Progenitor cell of endocrine pancreas (in vitro differentiated cells): ENCODE results near the gene SLC7A7. TPM values are rescaled to one million over a fixed set of nuclear protein-coding genes. Genes with fewer than 3 reads are reported as not detected.

Experiments
- DNase-seq: peaks from one replicate; pipeline ENCODE4 v3.0.0; 2021; ENCODE audit warnings: low spot score; ENCODE audit not compliant: unreplicated experiment
- H3K27ac Mint-ChIP-seq: 2 replicates; pipeline ENCODE4 v1.8.0; 2021; ENCODE audit warnings: mild to moderate bottlenecking, moderate library complexity, mixed read lengths
- H3K27me3 Mint-ChIP-seq: 2 replicates; pipeline ENCODE4 v1.8.0; 2021; ENCODE audit warnings: mixed read lengths
- H3K36me3 Mint-ChIP-seq: 2 replicates; pipeline ENCODE4 v1.8.0; 2022; ENCODE audit warnings: mixed read lengths; ENCODE audit not compliant: insufficient read depth
- H3K4me1 Mint-ChIP-seq: 2 replicates; pipeline ENCODE4 v1.8.0; 2021; ENCODE audit warnings: low read depth, mixed read lengths
- H3K4me3 Mint-ChIP-seq: 2 replicates; pipeline ENCODE4 v1.8.0; 2021; ENCODE audit warnings: low read depth, mild to moderate bottlenecking, moderate library complexity, mixed read lengths
- H3K9me3 Mint-ChIP-seq: 2 replicates; pipeline ENCODE4 v1.8.0; 2021; ENCODE audit warnings: low read depth, mixed read lengths
- CTCF ChIP-seq: fragments of 200-600 bp; sonication (generic); IDR thresholded peaks from one replicate; pipeline ENCODE4 v1.5.0; 2021; ENCODE audit warnings: antibody characterized with exemption, mild to moderate bottlenecking; ENCODE audit not compliant: unreplicated experiment
- total RNA-seq: library from RNA; stranded (reverse); gene quantifications from 2 replicates; pipeline ENCODE4 v1.2.1, GENCODE V29; 2021

SLC7A7 gene
- total RNA-seq, 1 donor from 2014 or later, result 6.7 TPM

DNA sequence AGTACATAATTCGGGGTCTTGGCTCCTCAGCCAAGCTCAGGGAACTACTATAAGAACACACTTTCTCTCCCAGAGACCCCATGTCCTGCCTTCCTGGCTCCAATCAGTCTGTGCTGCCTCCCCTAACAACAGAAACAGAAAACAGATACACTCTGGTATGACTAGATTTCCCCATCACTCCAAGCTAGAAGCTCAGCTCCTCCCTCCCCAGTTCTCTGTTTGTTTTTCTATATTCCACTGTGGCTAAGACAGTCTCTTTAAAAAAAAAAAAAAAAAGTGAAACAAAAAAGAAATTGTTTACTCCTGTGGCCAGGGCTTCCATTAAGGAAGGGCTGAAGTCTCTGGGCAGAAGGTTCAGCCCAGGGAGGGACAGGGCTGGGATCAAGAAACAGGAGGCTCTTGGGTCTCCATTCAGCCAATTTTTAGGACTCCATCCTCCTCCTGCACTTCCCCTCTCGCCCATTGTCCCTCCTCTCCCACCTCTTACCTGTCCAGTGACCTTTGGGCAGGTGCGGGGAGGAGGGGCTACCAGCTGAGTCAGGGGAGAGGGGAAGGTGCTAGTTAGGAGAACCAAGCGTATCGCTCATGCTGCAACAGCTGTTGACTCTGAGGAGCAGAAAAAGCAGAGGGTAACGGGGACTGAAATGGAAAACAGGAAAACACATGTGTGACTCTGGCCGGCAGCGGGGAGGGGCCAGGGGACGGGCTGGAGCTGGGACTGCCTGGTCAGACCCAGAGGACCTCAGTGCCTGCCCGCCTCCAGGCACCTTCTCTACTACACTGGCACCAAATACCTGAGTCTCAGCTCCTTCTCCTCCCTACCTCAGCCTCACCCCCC is 4.1 kb upstream of the SLC7A7 start:
- no peaks in the 10 kb centered on the region for H3K9me3 Mint-ChIP-seq
- no peak for TF ChIP-seq CTCF
- H3K27me3 Mint-ChIP-seq, result no peaks in the 10 kb centered on the region
- H3K4me3 Mint-ChIP-seq, result peak overlapping the region; percentile 54
- no peak for DNase-seq
- H3K36me3 Mint-ChIP-seq, result no peaks in the 10 kb centered on the region
- H3K4me1 Mint-ChIP-seq, result peaks cover 51% of the 10 kb centered on the region
- H3K27ac Mint-ChIP-seq, result peak overlapping the region; percentile 95

- no peak overlapping the region for H3K27ac Mint-ChIP-seq
- no peak for DNase-seq
- H3K36me3 Mint-ChIP-seq, result no peaks in the 10 kb centered on the region
- no peaks in the 10 kb centered on the region for H3K27me3 Mint-ChIP-seq
- no peaks in the 10 kb centered on the region for H3K9me3 Mint-ChIP-seq
- no peak for TF ChIP-seq CTCF
- H3K4me1 Mint-ChIP-seq, result peaks cover 24% of the 10 kb centered on the region
- no peak overlapping the region for H3K4me3 Mint-ChIP-seq
Observed at GRCh38 chr14:22814373-22814772, 862 bp downstream of the SLC7A7 start.

GRCh38 chr14:22813145-22813544 is 2.1 kb downstream of the SLC7A7 start:
- Mint-ChIP-seq H3K4me3 (no peak overlapping the region), H3K27me3 (no peaks in the 10 kb centered on the region), H3K36me3 (no peaks in the 10 kb centered on the region), H3K27ac (peak overlapping the region; percentile 64), H3K4me1 (peaks cover 20% of the 10 kb centered on the region), H3K9me3 (no peaks in the 10 kb centered on the region)
- DNase-seq, result no peak
- no peak for TF ChIP-seq CTCF

GRCh38 chr14:22812744-22813143 is 2.5 kb downstream of the SLC7A7 start:
- DNase-seq, result no peak
- Mint-ChIP-seq H3K27me3 (no peaks in the 10 kb centered on the region), H3K9me3 (no peaks in the 10 kb centered on the region), H3K36me3 (no peaks in the 10 kb centered on the region), H3K4me1 (peaks cover 19% of the 10 kb centered on the region), H3K4me3 (no peak overlapping the region), H3K27ac (peak overlapping the region; percentile 64)
- no peak for TF ChIP-seq CTCF

GRCh38 chr14:22811722-22812121 is 3.5 kb downstream of the SLC7A7 start:
- H3K9me3 Mint-ChIP-seq, result no peaks in the 10 kb centered on the region
- no peaks in the 10 kb centered on the region for H3K27me3 Mint-ChIP-seq
- H3K27ac Mint-ChIP-seq, result no peak overlapping the region
- peaks cover 1% of the 10 kb centered on the region for H3K36me3 Mint-ChIP-seq
- peaks cover 25% of the 10 kb centered on the region for H3K4me1 Mint-ChIP-seq
- DNase-seq, result no peak
- TF ChIP-seq CTCF, result no peak
- no peak overlapping the region for H3K4me3 Mint-ChIP-seq
